GM06990 (cell line): ENCODE results near the gene CGA.

Experiments used
- DNase-seq: peaks from one replicate; pipeline ENCODE4 v3.0.0-alpha.2; 2011; ENCODE audit not compliant: insufficient read length; ENCODE audit errors: extremely low read depth
- H3K27me3 ChIP-seq: replicated peaks from 2 replicates; pipeline ENCODE4 v1.6.0; 2011; ENCODE audit warnings: low read length; ENCODE audit not compliant: control insufficient read depth, insufficient read depth
- H3K36me3 ChIP-seq: 2 replicates; pipeline ENCODE4 v1.5.1; 2011; ENCODE audit warnings: low read length; ENCODE audit not compliant: control insufficient read depth, insufficient read depth
- H3K4me3 ChIP-seq: replicated peaks from 2 replicates; pipeline ENCODE4 v1.5.1; 2011; ENCODE audit warnings: low read depth, mild to moderate bottlenecking, control low read depth, low read length
- TF ChIP-seq, protein P1 (sequence below): IDR thresholded peaks from 2 replicates; pipeline ENCODE4 v1.5.1; 2011; ENCODE audit warnings: low read length, control low read depth, mild to moderate bottlenecking, inconsistent platforms; ENCODE audit not compliant: insufficient read depth, poor library complexity, severe bottlenecking

The CGA gene

DNA sequence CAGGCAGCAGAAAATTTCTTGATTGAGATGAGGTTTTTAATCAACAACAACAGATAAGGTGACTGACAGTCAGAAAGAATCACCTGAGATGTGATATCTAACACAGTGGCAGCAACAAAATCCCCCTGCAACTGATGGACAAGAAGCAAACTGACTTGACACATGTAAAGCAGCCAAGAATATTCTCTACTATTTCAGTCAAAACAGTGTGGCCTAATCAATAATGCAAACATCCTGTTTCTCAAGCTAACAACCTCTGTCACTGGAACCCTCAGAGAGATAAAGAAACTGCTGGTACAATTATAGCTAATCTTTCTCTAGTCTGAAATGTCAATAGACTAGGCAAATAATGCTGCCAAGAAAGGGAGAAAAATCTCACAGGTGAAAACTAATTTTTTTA is 4.6 kb upstream of the CGA start:
- Histone ChIP-seq H3K36me3 (no peaks in the 10 kb centered on the region), H3K4me3 (no peak overlapping the region), H3K27me3 (no peaks in the 10 kb centered on the region)
- TF ChIP-seq, protein P1, sequence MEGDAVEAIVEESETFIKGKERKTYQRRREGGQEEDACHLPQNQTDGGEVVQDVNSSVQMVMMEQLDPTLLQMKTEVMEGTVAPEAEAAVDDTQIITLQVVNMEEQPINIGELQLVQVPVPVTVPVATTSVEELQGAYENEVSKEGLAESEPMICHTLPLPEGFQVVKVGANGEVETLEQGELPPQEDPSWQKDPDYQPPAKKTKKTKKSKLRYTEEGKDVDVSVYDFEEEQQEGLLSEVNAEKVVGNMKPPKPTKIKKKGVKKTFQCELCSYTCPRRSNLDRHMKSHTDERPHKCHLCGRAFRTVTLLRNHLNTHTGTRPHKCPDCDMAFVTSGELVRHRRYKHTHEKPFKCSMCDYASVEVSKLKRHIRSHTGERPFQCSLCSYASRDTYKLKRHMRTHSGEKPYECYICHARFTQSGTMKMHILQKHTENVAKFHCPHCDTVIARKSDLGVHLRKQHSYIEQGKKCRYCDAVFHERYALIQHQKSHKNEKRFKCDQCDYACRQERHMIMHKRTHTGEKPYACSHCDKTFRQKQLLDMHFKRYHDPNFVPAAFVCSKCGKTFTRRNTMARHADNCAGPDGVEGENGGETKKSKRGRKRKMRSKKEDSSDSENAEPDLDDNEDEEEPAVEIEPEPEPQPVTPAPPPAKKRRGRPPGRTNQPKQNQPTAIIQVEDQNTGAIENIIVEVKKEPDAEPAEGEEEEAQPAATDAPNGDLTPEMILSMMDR: no peak
- no peak for DNase-seq

DNA sequence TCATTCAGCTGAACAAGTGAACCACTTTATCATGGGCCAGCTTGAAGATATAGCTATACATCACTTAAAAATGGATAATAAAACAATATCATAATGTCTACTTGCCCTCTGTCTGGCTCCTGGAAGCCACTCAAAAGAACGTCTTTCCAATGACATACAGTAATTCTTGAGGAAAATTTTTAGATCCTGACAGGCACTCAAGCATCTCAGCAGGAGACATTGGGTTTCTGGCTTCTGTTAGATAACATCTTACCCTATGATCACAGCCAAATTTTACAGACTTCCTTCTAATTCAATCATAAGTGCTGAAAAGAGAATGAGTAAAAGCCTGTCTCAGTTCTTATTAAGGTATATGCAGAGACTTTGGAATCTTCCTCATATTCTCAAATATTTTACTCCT is 330 bp downstream of the CGA start:
- TF ChIP-seq, protein P1: no peak
- H3K36me3 ChIP-seq: no peaks in the 10 kb centered on the region
- DNase-seq: no peak
- H3K4me3 ChIP-seq: no peak overlapping the region
- no peaks in the 10 kb centered on the region for H3K27me3 ChIP-seq

DNA sequence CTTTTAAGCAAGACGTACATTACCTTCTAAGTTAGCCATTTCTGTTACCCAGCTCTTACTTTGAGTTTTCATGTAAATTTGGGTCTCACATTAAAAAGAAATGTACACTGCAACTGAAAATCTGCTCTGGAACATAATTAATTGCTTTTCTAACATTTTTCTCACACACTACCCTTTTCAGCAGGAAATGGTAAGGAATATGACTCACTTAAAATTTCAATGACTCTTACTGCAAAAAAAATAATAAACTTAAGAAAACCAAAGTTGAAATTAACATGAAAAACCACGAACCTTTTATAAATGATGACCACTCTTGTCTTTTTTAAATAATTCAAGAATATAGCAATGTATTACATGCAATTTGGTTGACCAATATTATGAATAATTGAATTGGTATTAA is 1.3 kb downstream of the CGA start:
- H3K4me3 ChIP-seq: no peak overlapping the region
- H3K27me3 ChIP-seq: no peaks in the 10 kb centered on the region
- TF ChIP-seq, protein P1: no peak
- DNase-seq: no peak
- no peaks in the 10 kb centered on the region for H3K36me3 ChIP-seq

GRCh38 chr6:87093199-87093598 is 1.7 kb downstream of the CGA start:
- Histone ChIP-seq H3K4me3 (no peak overlapping the region), H3K36me3 (no peaks in the 10 kb centered on the region), H3K27me3 (no peaks in the 10 kb centered on the region)
- DNase-seq: no peak
- TF ChIP-seq, protein P1: no peak

- TF ChIP-seq, protein P1: no peak
Measured at GRCh38 chr6:87092435-87092834, 2.5 kb downstream of the CGA start.

DNA sequence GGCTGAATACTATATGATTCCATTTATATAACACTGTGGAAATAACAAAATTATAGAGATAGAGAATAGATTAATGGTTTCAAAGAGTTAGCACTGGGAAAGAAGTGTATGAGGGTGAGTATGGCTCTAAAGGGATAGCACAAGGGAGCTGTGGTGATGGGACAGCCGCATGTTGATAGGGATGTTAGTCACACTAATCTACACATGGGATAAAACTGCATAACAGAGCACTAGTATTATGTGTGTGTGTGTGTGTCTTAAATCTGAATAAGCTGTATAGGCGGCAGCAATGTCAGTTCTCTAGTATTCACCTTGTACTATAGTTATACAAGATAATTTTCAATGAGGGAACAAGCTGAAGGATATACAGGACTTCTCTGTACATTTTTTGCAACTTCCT is 5.8 kb downstream of the CGA start:
- TF ChIP-seq, protein P1: no peak

More at GRCh38 chr6:87092435-87092834, 2.5 kb downstream of the CGA start:
- no peak for DNase-seq
- H3K36me3 ChIP-seq: no peaks in the 10 kb centered on the region
- no peak overlapping the region for H3K4me3 ChIP-seq
- no peaks in the 10 kb centered on the region for H3K27me3 ChIP-seq

More for the DNA sequence above, 5.8 kb downstream of the CGA start:
- Histone ChIP-seq H3K4me3 (no peak overlapping the region), H3K27me3 (no peaks in the 10 kb centered on the region), H3K36me3 (no peaks in the 10 kb centered on the region)
- DNase-seq: no peak
